Cardiac fibroblast (primary cell): Measurements from ENCODE around the gene MPND.

Source experiments
- DNase-seq, 2 donors: peaks; one replicate each; pipeline versions ENCODE4 v3.0.0 to v3.0.0-alpha.2; 2010; ENCODE audit warnings: low read depth in 2 of 2
- H3K4me3 ChIP-seq, 2 donors: replicated peaks in 1 of 2; 1 replicate in 1 of 2; 2 replicates in 1 of 2; pipeline ENCODE4 v1.5.1; 2011; ENCODE audit warnings: low read depth in 2 of 2, low read length in 2 of 2, mild to moderate bottlenecking in 2 of 2, moderate library complexity in 1 of 2
- TF ChIP-seq, protein P1 (sequence below): IDR thresholded peaks from one replicate; pipeline ENCODE4 v1.5.1; 2011; ENCODE audit warnings: low read depth, mild to moderate bottlenecking, low read length, inconsistent platforms

Gene MPND

DNA sequence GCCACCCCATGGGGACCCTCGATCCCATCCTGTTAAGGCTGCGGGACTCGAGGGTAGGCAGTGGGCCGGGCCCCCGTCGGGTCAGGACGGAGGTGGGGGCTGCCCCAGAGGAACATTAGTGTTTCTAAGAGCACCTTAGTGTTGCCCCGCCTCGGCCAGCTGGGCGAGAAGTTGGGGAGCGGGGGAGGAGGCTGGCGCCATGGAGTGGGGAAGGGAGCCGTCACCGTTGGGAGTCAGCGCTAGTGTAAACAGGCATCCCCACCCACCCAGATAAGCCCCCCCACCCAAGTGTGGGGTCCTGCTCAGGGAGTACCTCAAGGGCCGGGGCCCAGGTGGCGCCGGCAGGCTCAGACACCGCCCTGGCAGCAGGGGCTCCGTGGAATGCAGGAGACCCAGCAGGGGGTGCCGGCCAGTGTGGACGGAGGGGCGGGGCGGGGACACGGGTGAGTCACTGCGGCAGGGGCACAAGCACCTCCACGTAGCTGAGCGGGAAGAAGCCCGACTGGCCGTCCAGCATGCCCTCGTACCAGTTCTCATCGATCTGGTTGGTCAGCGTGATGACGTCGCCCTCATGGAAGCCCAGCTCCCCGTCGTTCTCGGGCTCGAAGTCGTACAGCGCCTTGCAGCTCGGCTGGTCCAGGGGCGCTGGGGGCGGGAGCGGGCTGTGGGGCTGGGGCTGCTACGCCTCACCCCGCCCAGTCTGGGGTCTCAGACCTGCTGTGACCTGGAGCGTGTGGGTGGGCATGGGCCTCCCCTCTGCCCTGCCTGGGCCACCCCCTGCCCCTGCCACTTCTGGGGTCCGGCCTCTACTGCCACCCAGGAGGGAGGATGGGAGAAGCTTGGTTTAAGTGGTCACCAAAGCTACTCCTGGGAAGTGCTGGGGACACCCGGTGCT lies 18.0 kb downstream of the MPND start:
- no peak for DNase-seq
- TF ChIP-seq, protein P1, sequence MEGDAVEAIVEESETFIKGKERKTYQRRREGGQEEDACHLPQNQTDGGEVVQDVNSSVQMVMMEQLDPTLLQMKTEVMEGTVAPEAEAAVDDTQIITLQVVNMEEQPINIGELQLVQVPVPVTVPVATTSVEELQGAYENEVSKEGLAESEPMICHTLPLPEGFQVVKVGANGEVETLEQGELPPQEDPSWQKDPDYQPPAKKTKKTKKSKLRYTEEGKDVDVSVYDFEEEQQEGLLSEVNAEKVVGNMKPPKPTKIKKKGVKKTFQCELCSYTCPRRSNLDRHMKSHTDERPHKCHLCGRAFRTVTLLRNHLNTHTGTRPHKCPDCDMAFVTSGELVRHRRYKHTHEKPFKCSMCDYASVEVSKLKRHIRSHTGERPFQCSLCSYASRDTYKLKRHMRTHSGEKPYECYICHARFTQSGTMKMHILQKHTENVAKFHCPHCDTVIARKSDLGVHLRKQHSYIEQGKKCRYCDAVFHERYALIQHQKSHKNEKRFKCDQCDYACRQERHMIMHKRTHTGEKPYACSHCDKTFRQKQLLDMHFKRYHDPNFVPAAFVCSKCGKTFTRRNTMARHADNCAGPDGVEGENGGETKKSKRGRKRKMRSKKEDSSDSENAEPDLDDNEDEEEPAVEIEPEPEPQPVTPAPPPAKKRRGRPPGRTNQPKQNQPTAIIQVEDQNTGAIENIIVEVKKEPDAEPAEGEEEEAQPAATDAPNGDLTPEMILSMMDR = no peak

DNA sequence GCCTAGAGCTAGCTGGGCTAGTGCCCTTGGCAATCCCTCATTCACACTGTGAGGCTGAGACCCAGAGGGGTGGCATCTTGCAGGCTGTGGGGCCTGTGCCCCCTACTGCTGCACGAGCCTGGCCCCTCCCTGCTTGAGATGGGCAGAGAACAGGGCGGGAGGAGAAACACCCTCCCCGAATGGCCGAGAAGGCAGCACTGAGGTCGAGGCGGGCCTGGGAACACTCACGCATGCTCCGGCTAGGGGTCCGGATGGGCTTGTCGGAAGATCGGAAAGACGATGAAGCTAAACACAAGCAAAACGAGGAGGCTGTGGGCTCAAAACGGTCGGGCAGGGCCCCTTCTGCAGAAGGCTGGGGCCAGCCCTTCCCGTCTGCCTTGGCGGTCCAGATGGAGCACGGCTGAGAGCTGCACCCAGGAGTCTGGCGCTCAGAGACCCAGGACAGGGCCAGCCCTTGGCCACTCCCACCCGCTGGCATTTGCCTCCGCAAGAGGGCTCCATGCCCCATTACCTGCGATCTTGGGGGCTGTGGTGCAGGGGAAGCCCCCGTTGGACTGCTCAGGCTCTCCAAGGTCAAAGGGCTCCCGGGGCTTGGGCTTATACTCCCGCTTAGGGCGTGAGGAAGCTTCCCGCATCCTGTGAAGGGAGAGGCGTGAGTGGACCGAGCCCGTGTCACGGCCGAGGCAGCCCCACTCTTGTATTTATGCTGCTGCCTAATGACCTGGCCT lies 18.9 kb downstream of the MPND start:
- TF ChIP-seq, protein P1 = no peak
- DNase-seq = no peak
- H3K4me3 ChIP-seq = no peak overlapping the region

More for the DNA sequence above, 18.0 kb downstream of the MPND start:
- no peak overlapping the region for H3K4me3 ChIP-seq

DNA sequence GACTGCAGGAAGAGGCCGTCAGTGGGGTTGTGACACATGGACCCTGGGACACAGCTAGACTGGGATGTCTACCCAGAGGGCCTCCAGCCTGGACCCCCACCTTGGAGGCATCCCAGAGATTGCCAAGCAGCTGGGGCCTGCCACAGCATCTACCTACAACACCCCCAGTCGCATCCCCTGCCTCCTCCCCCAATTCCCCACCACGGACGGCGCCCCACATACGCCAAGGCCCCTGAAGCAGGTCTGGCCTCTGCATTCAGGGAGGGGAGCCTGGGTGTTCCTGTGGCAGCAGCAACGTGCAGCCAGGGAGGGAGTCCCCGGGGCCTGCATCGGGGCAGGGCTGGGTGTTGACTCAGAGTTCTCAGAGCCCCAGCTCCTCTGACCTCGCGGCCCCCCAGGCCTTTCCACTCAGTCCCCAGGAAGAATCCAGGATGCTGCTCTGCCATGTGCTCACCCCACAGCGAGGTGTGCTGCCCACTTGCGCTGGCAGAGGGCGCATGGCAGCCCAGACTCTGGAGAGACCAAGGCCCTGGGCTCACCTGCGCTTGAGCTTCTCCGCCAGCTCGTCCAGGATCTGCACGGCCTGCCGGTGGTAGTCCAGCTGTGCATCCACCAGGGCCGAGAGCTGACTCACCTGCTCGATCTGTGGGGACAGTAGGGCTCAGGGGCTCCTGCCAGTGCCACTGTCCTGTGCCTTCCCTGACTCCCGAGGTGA lies 19.6 kb downstream of the MPND start:
- no peak overlapping the region for H3K4me3 ChIP-seq
- no peak for DNase-seq
- TF ChIP-seq, protein P1 = peak; percentile 13

DNA sequence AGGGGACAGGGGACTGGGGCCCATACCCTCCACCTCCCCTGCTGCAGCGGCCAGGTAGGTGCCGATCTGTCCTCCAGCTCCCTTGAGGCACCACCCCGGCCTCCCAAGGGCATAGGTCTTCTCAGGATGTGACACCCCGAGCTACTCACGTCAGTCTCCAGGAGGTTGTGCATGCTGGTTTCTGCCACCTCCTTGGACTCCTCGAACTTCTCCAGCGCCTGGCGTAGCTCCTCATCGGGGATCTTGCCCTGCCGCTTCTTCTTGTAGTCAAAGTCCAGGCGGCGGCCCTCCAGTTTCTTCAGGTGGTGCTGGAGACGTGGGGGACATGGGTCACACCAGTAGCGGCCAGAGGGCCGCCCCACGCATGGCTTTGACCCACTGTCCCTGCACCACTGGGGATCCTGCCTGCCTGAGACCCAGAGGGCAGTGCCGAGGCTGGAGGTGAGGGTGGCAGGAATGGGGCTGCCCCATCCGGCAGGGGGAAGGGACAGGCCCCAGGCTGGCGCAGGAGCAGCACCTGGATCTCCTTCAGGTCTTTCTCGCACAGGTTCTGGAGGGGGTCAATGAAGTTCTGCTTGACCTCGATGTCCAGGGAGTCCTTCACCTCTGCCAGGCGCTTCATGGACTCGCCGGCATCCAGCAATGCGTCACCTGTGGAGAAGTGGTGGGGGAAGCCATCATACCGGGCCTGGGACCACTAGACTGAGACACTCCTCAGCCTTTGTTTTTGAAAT lies 20.4 kb downstream of the MPND start:
- H3K4me3 ChIP-seq = no peak overlapping the region
- DNase-seq = no peak
- TF ChIP-seq, protein P1 = no peak

DNA sequence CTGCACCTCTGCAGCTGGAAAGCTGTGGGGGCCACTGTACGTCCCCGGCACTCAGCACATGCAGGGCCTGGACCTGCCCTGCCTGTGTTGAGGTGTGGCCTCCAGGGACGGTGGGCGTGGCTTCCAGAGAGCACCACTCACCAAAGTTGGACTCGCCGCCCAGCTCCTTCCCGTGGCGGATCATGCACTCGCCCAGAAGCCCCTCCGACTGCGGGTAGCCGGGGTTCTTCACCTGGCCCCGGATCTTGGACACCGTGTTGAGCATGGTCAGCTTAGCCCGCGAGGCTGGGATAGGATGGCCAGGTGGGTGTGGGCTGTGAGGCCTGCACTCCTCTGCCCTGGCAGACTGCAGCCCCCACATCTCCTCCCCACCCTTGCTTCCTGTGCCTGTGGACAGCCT lies 22.0 kb downstream of the MPND start:
- no peak for DNase-seq
- H3K4me3 ChIP-seq = no peak overlapping the region
- TF ChIP-seq, protein P1 = no peak
